Brain microvascular endothelial cell (primary cell): ENCODE data around the gene NT5DC4.
"Not testable (repeated sequence)": the region's sequence is repeated elsewhere in the genome, so short reads cannot be mapped to it uniquely, and the experiment has no call there.

ENCODE experiments used
- DNase-seq: peaks from one replicate; pipeline ENCODE4 v3.0.0-alpha.2; 2020
- H3K27ac ChIP-seq: fragments of 250-450 bp; sonication (Bioruptor Pico); 2 replicates; pipeline ENCODE4 v1.5.1; 2020; ENCODE audit warnings: mild to moderate bottlenecking, moderate library complexity
- H3K27me3 ChIP-seq: fragments of 250-450 bp; sonication (Bioruptor Pico); replicated peaks from 2 replicates; pipeline ENCODE4 v1.5.1; 2020; ENCODE audit warnings: mild to moderate bottlenecking
- H3K36me3 ChIP-seq: fragments of 250-450 bp; sonication (Bioruptor Pico); replicated peaks from 2 replicates; pipeline ENCODE4 v1.5.1; 2020; ENCODE audit warnings: mild to moderate bottlenecking
- H3K4me3 ChIP-seq: 2 replicates; pipeline ENCODE4 v1.5.1; 2011; ENCODE audit warnings: low read depth, mild to moderate bottlenecking, control low read depth, low read length, moderate library complexity
- CTCF ChIP-seq: IDR thresholded peaks from 2 replicates; pipeline ENCODE4 v1.5.1; 2011; ENCODE audit warnings: low read depth, mild to moderate bottlenecking, moderate library complexity, low read length, control low read depth, inconsistent platforms; ENCODE audit errors: missing control alignments
- in situ Hi-C: cut with HindIII; loops from 2 replicates; pipeline ENCODE4 v1.10.0; 2017; ENCODE audit warnings: low sequenced_read_pairs, low pct_ligation_motif_present

Gene NT5DC4

GRCh38 chr2:112701052-112701451, 19.8 kb upstream of the NT5DC4 start:
- in situ Hi-C loops = no loop called here
- no peak for TF ChIP-seq CTCF
- no peaks in the 10 kb centered on the region for H3K36me3 ChIP-seq
- no peaks in the 10 kb centered on the region for H3K27me3 ChIP-seq
- no peak overlapping the region for H3K27ac ChIP-seq
- no peak overlapping the region for H3K4me3 ChIP-seq
- DNase-seq = no peak

- in situ Hi-C loops = no loop called here
- Histone ChIP-seq H3K4me3 (no peak overlapping the region), H3K36me3 (no peaks in the 10 kb centered on the region), H3K27ac (no peak overlapping the region), H3K27me3 (no peaks in the 10 kb centered on the region)
- no peak for DNase-seq
- TF ChIP-seq CTCF = no peak
Observed at GRCh38 chr2:112703684-112704083, 17.1 kb upstream of the NT5DC4 start.

- Histone ChIP-seq H3K27ac (no peak overlapping the region), H3K27me3 (no peaks in the 10 kb centered on the region), H3K36me3 (no peaks in the 10 kb centered on the region), H3K4me3 (no peak overlapping the region)
- in situ Hi-C loops = no loop called here
- DNase-seq = peak; percentile 31
- TF ChIP-seq CTCF = no peak
Observed at GRCh38 chr2:112705575-112705974, 15.2 kb upstream of the NT5DC4 start.

GRCh38 chr2:112706170-112706664, 14.6 kb upstream of the NT5DC4 start:
- Histone ChIP-seq H3K27ac (peak overlapping the region; percentile 8), H3K27me3 (no peaks in the 10 kb centered on the region), H3K36me3 (no peaks in the 10 kb centered on the region), H3K4me3 (no peak overlapping the region)
- DNase-seq = peak; percentile 93
- in situ Hi-C loops = no loop called here
- no peak for TF ChIP-seq CTCF

- H3K27me3 ChIP-seq, H3K36me3 ChIP-seq, DNase-seq, H3K4me3 ChIP-seq, H3K27ac ChIP-seq, in situ Hi-C loops: not testable (repeated sequence)
Observed at GRCh38 chr2:112706947-112707346, 13.9 kb upstream of the NT5DC4 start.

- Histone ChIP-seq H3K27me3 (no peaks in the 10 kb centered on the region), H3K4me3 (no peak overlapping the region), H3K36me3 (no peaks in the 10 kb centered on the region), H3K27ac (no peak overlapping the region)
- in situ Hi-C loops = no loop called here
- DNase-seq = no peak
- TF ChIP-seq CTCF = no peak
Observed at GRCh38 chr2:112708968-112709367, 11.9 kb upstream of the NT5DC4 start.
